Central memory CD8-positive, alpha-beta T cell (primary cell): Measurements from ENCODE around the gene PRXL2B.

Source experiments
- ATAC-seq: fragments of 150-1000 bp; cut with Tn5 transposase; replicated peaks from 2 replicates; pipeline ENCODE4 v1.10.0; 2022; ENCODE audit warnings: mild to moderate bottlenecking, moderate FRiP score, moderate number of reproducible peaks; ENCODE audit not compliant: poor library complexity, severe bottlenecking; ENCODE audit errors: extremely low read depth
- DNase-seq, 2 donors: peaks; one replicate each; pipeline ENCODE4 v3.0.0; 2021; ENCODE audit warnings: low spot score in 2 of 2
- H3K27ac Mint-ChIP-seq: one replicate; pipeline ENCODE4 v1.8.0; 2022; ENCODE audit warnings: low read depth, mild to moderate bottlenecking, moderate library complexity, mixed read lengths
- H3K27me3 Mint-ChIP-seq: one replicate; pipeline ENCODE4 v1.8.0; 2022; ENCODE audit warnings: mixed read lengths
- H3K36me3 Mint-ChIP-seq: one replicate; pipeline ENCODE4 v1.8.0; 2022; ENCODE audit warnings: mild to moderate bottlenecking, moderate library complexity, mixed read lengths; ENCODE audit not compliant: insufficient read depth
- H3K4me1 Mint-ChIP-seq: one replicate; pipeline ENCODE4 v1.8.0; 2022; ENCODE audit warnings: mixed read lengths
- H3K4me3 Mint-ChIP-seq: one replicate; pipeline ENCODE4 v1.8.0; 2022; ENCODE audit warnings: mild to moderate bottlenecking, moderate library complexity, mixed read lengths
- H3K9me3 Mint-ChIP-seq: one replicate; pipeline ENCODE4 v1.8.0; 2022; ENCODE audit warnings: mixed read lengths

The PRXL2B gene

DNA sequence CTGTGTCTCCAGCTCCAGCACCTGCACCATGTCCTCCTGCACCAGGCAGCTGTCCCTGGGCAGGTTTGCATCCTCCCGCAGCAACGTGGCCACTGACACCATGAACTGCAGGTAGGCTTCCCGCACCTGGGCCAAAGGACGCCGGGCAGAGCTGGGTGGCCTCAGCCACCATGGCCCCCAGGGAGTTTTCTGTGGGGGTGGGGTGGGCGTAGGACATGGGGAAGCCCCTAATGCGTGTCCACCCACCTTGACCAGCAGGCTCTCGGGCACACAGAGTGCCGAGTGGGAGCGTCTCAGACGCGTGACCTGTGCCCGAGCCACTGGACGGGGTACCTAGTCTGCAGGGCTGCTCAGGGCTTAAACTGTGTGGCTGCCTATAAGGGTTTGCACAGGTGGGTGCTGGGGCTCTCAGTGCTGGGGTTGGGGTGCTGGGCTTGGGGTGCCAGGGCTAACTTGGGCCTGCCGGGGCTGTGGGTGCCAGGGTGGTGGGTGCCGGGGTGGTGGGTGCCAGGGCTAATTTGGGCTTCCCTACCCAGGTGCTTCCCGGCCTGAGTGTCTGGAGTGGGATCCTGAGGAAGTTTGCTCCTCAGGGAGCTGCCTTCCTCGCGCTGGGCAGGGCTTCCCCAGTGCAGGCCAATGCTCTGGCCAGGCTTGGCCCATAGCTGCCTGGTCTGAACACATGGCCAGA lies 17.7 kb downstream of the PRXL2B start:
- Mint-ChIP-seq H3K36me3 (no peaks in the 10 kb centered on the region), H3K27me3 (peaks cover 13% of the 10 kb centered on the region), H3K4me1 (no peaks in the 10 kb centered on the region), H3K4me3 (no peak overlapping the region), H3K9me3 (no peaks in the 10 kb centered on the region), H3K27ac (no peak overlapping the region)
- no peak for ATAC-seq
- no peak for DNase-seq

DNA sequence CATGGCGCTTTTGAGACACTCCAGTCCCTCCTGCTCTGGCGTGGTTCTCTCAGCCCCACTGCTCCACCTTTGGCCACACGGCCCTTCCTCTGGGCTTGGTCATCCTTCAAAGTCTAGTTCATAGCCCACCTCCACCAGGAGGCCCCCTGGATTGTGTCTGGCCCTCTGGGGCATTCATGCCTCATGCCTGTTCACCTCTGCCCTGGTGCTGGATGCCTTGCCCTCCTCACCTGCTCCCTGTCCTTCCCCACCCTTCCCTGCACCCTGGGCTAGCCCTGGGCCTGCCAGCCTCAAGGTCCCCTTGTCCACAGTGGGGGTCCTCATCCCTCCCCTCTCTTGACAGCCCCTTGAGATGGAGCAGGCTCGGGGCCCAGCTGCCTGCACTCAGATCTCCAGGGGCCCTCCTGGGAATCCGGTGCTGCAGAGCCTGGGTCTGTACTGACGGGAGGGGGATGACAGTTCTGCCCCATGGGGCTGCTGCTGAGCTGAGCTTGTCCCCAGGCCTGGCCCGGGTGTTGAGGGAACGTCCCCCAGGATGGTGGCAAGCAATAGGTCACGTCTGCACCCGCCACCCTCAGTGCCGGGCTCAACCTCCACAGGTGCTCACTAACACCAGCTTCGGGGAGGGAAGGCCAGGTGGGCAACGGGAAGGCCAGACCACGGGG lies 18.4 kb downstream of the PRXL2B start:
- ATAC-seq = no peak
- H3K27me3 Mint-ChIP-seq = peaks cover 13% of the 10 kb centered on the region
- no peaks in the 10 kb centered on the region for H3K4me1 Mint-ChIP-seq
- no peaks in the 10 kb centered on the region for H3K9me3 Mint-ChIP-seq
- DNase-seq = no peak
- no peaks in the 10 kb centered on the region for H3K36me3 Mint-ChIP-seq
- H3K27ac Mint-ChIP-seq = no peak overlapping the region
- H3K4me3 Mint-ChIP-seq = no peak overlapping the region

GRCh38 chr1:2605509-2606395 lies 19.2 kb downstream of the PRXL2B start:
- Mint-ChIP-seq H3K9me3 (no peaks in the 10 kb centered on the region), H3K27me3 (peaks cover 13% of the 10 kb centered on the region), H3K36me3 (no peaks in the 10 kb centered on the region), H3K4me3 (no peak overlapping the region), H3K27ac (no peak overlapping the region), H3K4me1 (no peaks in the 10 kb centered on the region)
- DNase-seq (no peak), ATAC-seq (no peak)

- H3K4me3 Mint-ChIP-seq = no peak overlapping the region
- no peaks in the 10 kb centered on the region for H3K36me3 Mint-ChIP-seq
- no peak overlapping the region for H3K27ac Mint-ChIP-seq
- no peak for ATAC-seq
- no peaks in the 10 kb centered on the region for H3K4me1 Mint-ChIP-seq
- no peaks in the 10 kb centered on the region for H3K9me3 Mint-ChIP-seq
- DNase-seq = no peak
- peaks cover 13% of the 10 kb centered on the region for H3K27me3 Mint-ChIP-seq
Observed at GRCh38 chr1:2606396-2606880, 19.9 kb downstream of the PRXL2B start.

DNA sequence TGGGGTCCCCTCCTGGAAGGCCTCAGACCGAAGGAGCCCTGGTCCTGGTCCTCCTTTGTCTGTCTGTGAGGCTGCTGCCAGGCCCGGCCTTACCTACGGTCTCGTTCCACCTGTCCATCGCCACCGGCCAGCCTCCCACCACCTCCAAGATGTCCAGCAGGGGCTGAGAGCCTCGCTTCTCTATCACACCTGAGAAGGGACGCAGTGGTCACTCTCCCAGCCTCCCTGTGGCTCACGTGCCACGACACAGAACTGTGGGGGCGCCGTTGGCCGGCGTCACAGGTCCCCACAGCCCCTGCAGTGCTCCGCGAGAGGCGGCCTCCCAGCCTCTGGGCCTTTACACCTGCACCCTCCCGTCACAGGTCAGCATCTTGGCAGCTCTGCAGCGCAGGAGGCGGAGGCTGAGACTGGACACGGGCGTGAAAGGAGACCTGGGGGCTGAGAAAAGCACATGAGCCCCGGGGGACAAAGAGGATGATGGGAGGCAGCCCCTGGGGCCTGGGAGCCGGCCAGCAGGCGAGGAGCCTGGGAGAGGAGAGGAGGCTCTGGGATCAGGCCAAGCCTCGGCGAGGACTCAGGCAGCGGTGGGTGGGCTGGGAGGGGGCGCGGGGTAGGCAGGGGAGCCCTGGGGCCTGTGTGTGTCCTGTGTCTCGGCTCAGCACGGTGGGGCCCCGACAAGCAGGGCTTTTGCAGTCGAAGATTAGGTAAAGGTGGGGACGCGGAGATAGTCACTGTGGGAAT lies 20.5 kb downstream of the PRXL2B start:
- H3K4me1 Mint-ChIP-seq = no peaks in the 10 kb centered on the region
- ATAC-seq (no peak), DNase-seq (no peak)
- H3K27ac Mint-ChIP-seq = no peak overlapping the region
- no peaks in the 10 kb centered on the region for H3K9me3 Mint-ChIP-seq
- peaks cover 11% of the 10 kb centered on the region for H3K27me3 Mint-ChIP-seq
- no peak overlapping the region for H3K4me3 Mint-ChIP-seq
- H3K36me3 Mint-ChIP-seq = no peaks in the 10 kb centered on the region

DNA sequence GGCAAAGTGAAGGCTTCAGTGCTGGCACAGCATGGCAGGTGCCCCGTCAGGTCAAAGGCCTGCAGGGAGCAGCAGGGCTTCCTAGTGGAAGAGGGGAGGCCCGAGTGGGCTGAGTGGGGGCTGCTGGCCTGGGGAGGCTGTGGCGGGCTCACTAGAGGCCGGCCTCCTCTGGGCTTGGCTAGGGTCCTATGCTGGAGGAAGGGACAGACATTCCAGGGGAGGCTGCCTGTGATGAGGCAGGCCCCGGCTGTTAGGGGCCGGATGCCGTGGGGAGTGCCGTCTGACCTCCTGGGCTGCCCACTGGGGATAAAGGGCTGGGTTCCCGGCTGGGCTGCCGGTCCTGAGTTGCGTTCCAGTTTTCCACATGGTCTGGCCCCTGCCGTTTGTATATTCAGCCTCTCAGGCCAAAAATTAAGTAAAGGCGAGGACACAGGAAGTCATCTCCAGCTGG lies 21.1 kb downstream of the PRXL2B start:
- no peaks in the 10 kb centered on the region for H3K36me3 Mint-ChIP-seq
- ATAC-seq (no peak), DNase-seq (no peak)
- H3K9me3 Mint-ChIP-seq = no peaks in the 10 kb centered on the region
- H3K4me1 Mint-ChIP-seq = no peaks in the 10 kb centered on the region
- H3K27me3 Mint-ChIP-seq = peaks cover 11% of the 10 kb centered on the region
- no peak overlapping the region for H3K4me3 Mint-ChIP-seq
- no peak overlapping the region for H3K27ac Mint-ChIP-seq

GRCh38 chr1:2609319-2610035 lies 22.9 kb downstream of the PRXL2B start:
- no peak overlapping the region for H3K4me3 Mint-ChIP-seq
- H3K27ac Mint-ChIP-seq = no peak overlapping the region
- peaks cover 10% of the 10 kb centered on the region for H3K9me3 Mint-ChIP-seq
- H3K4me1 Mint-ChIP-seq = no peaks in the 10 kb centered on the region
- H3K36me3 Mint-ChIP-seq = no peaks in the 10 kb centered on the region
- H3K27me3 Mint-ChIP-seq = peaks cover 24% of the 10 kb centered on the region
- no peak for DNase-seq
- ATAC-seq = no peak

DNA sequence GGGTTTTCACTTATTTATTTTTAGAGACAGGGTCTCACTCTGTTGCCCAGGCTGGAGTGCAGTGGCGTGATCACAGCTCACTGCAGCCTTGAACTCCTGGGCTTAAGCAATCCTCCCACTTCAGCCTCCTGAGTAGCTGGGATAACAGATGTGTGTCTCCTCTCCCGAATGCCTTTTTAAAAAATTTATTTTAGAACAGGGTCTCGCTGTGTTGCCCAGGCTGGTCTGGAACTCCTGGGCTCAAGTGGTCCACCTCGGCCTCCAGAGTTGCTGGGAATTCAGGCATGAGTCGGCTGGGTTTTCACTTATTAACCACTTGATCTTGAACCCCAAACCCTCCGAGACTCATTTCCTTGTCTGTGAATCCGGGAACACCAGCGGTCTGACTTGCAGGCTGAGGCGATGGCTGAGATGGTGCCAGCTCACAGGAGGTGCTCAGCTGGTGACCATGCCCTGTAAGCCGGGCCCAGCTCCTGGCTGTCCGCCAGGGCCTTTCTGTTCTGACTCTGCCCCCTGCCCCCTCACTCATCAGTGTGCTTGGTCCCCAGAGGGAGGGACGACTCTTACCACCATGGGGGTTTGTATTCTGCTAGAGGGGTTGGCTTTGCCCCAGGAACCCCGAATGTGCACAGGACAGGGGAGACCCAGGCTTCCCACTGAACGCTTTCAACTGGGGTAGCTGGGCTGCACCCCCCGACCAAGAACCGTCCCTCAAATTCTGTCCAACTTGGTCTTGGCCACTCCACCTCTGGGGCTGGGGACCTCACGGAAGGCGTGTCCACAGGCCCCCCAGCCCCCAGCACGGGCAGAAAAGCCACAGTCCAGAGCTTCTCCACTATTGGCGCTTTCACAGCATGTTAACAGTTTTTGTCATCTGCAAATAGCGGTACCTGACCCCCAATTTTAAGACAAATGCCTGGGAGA lies 23.7 kb downstream of the PRXL2B start:
- ATAC-seq (no peak), DNase-seq (no peak)
- Mint-ChIP-seq H3K36me3 (no peaks in the 10 kb centered on the region), H3K4me1 (no peaks in the 10 kb centered on the region), H3K9me3 (peaks cover 14% of the 10 kb centered on the region), H3K4me3 (no peak overlapping the region), H3K27ac (no peak overlapping the region), H3K27me3 (peaks cover 26% of the 10 kb centered on the region)

GRCh38 chr1:2611031-2611501 lies 24.5 kb downstream of the PRXL2B start:
- no peak overlapping the region for H3K27ac Mint-ChIP-seq
- ATAC-seq = no peak
- H3K4me3 Mint-ChIP-seq = no peak overlapping the region

GRCh38 chr1:2611621-2612437 lies 25.3 kb downstream of the PRXL2B start:
- no peak for ATAC-seq
- no peaks in the 10 kb centered on the region for H3K4me1 Mint-ChIP-seq
- no peak for DNase-seq
- peaks cover 26% of the 10 kb centered on the region for H3K27me3 Mint-ChIP-seq
- peaks cover 17% of the 10 kb centered on the region for H3K9me3 Mint-ChIP-seq
- H3K27ac Mint-ChIP-seq = no peak overlapping the region
- H3K36me3 Mint-ChIP-seq = peaks cover 2% of the 10 kb centered on the region
- no peak overlapping the region for H3K4me3 Mint-ChIP-seq

More at GRCh38 chr1:2611031-2611501, 24.5 kb downstream of the PRXL2B start:
- peaks cover 26% of the 10 kb centered on the region for H3K27me3 Mint-ChIP-seq
- no peak for DNase-seq
- no peaks in the 10 kb centered on the region for H3K4me1 Mint-ChIP-seq
- peaks cover 17% of the 10 kb centered on the region for H3K9me3 Mint-ChIP-seq
- H3K36me3 Mint-ChIP-seq = peaks cover 2% of the 10 kb centered on the region
